ENCODE results near the gene FLCN.

Gene FLCN

DNA sequence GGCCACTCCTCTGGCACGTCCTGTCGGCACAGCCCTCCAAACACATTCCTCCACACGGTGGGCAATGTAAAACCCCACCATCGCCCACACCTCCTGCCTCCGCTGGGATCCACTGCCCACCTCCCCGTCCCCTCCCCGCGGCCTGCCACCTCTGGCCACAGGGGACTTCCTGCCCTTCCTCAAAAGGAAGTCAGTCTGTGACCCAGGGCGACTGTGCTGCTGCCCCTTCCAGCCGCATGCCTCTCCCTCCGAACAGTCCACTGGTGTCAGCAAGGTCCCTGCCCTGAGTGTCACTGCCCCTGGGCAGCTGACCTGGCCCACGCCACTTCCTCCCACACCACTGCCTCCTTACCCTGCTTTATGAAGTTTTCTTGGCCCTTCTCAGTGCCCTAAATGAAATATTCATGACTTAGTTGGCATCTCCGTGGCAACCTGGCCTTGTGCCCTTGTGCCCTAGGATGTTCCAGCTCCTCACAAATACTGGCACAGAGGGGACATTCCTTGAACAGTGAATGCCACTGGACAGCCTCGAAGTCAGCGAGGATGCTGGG lies 32.9 kb downstream of the FLCN start:
- H3K4me2 ChIP-seq (ENCODE audit: low read depth, low read length, poor library complexity, severe bottlenecking), result peak overlapping the region; percentile 55
- H4K20me1 ChIP-seq (ENCODE audit: low read depth, low read length), result no peaks in the 10 kb centered on the region

DNA sequence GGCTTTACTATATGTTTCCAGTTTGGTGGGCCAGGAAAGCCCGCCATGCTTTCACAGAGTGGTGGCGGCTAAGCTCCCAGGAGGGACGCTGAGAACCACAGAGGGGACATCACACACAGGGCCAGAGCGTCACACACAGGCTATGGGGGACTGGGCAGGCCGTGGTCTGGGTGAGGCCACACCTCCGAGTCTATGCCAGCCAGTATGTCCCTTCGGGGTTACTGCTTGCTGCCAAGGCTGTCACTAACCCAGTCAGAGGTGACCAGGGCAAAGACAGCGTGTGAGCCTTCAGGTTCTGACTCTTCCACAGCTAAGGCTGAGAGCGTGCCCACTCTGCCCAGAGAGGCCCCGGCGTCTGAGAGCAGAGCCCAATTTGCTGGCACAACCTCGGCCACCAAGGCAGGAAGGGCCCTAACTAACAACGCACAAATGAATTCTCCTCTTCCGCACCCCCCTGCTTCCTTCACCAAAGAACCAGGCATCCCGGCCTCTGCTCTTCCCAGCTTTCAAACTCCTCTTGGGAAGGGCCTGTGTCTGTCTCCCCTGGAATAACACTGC lies 33.7 kb downstream of the FLCN start:
- H3K27ac ChIP-seq (ENCODE audit: low read depth, low read length), result no peak overlapping the region
- no peaks in the 10 kb centered on the region for H3K36me3 ChIP-seq (ENCODE audit: low read length)
- H3K9ac ChIP-seq (ENCODE audit: low read length), result no peak overlapping the region
- H2AFZ ChIP-seq (ENCODE audit: low read depth, low read length, severe bottlenecking), result no peak overlapping the region
- peaks cover 16% of the 10 kb centered on the region; the same call in 1 of the 2 replicates for H3F3A ChIP-seq (ENCODE audit: insufficient read depth)
- no peaks in the 10 kb centered on the region for H4K20me1 ChIP-seq (ENCODE audit: low read depth, low read length)
- no peaks in the 10 kb centered on the region for H3K27me3 ChIP-seq (ENCODE audit: low read length)
- no peak overlapping the region for H3K4me2 ChIP-seq (ENCODE audit: low read depth, low read length, poor library complexity, severe bottlenecking)
- TF ChIP-seq, protein P1, sequence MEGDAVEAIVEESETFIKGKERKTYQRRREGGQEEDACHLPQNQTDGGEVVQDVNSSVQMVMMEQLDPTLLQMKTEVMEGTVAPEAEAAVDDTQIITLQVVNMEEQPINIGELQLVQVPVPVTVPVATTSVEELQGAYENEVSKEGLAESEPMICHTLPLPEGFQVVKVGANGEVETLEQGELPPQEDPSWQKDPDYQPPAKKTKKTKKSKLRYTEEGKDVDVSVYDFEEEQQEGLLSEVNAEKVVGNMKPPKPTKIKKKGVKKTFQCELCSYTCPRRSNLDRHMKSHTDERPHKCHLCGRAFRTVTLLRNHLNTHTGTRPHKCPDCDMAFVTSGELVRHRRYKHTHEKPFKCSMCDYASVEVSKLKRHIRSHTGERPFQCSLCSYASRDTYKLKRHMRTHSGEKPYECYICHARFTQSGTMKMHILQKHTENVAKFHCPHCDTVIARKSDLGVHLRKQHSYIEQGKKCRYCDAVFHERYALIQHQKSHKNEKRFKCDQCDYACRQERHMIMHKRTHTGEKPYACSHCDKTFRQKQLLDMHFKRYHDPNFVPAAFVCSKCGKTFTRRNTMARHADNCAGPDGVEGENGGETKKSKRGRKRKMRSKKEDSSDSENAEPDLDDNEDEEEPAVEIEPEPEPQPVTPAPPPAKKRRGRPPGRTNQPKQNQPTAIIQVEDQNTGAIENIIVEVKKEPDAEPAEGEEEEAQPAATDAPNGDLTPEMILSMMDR (IDR thresholded peaks at IDR 0.05; ENCODE audit: insufficient read depth, low read length, poor library complexity, severe bottlenecking), result no peak
- TF ChIP-seq EZH2phosphoT487 (conservative IDR thresholded peaks at IDR 0.05; ENCODE audit: low read length), result no peak
- no peaks in the 10 kb centered on the region for H3K9me2 ChIP-seq (replicated peaks; ENCODE audit: insufficient read depth, low read length)
- H3K79me2 ChIP-seq (ENCODE audit: insufficient read depth, low read length), result peaks cover 22% of the 10 kb centered on the region
- H3K9me3 ChIP-seq (ENCODE audit: insufficient read depth, low read length), result no peaks in the 10 kb centered on the region
- H3K4me3 ChIP-seq (ENCODE audit: insufficient read depth, low read length, poor library complexity, severe bottlenecking), result no peak overlapping the region

More for the DNA sequence above, 32.9 kb downstream of the FLCN start:
- Histone ChIP-seq H3K9ac (ENCODE audit: low read length) (peak overlapping the region; percentile 68), H3K4me3 (ENCODE audit: insufficient read depth, low read length, poor library complexity, severe bottlenecking) (no peak overlapping the region), H3K27me3 (ENCODE audit: low read length) (no peaks in the 10 kb centered on the region), H3K9me2 (replicated peaks; ENCODE audit: insufficient read depth, low read length) (no peaks in the 10 kb centered on the region), H2AFZ (ENCODE audit: low read depth, low read length, severe bottlenecking) (no peak overlapping the region), H3K36me3 (ENCODE audit: low read length) (no peaks in the 10 kb centered on the region), H3K79me2 (ENCODE audit: insufficient read depth, low read length) (peaks cover 22% of the 10 kb centered on the region), H3K27ac (ENCODE audit: low read depth, low read length) (no peak overlapping the region), H3F3A (ENCODE audit: insufficient read depth) (peaks cover 16% of the 10 kb centered on the region; the same call in 1 of the 2 replicates), H3K9me3 (ENCODE audit: insufficient read depth, low read length) (no peaks in the 10 kb centered on the region)
- TF ChIP-seq EZH2phosphoT487 (conservative IDR thresholded peaks at IDR 0.05; ENCODE audit: low read length), result no peak
- TF ChIP-seq, protein P1 (IDR thresholded peaks at IDR 0.05; ENCODE audit: insufficient read depth, low read length, poor library complexity, severe bottlenecking), result no peak

DNA sequence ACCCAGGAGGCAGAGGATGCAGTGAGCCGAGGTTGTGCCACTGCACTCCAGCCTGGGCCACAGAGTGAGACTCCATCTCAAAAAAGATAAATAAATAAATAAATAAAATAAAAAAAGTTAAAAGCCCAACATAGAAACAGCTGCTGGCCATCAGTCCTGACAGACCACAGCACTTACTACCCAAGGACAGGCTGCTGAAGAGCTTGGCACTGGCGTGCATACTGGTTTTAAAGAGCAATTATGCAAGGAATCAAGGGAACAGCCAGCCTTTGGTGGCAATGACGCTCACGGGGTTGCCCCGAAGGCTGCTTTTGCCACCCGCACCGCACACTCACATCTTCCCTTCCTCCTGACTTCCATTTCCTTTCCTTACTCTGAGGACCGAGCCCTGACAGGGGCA lies 35.1 kb downstream of the FLCN start:
- no peaks in the 10 kb centered on the region for H3K9me2 ChIP-seq (replicated peaks; ENCODE audit: insufficient read depth, low read length)
- H3K9ac ChIP-seq (ENCODE audit: low read length), result no peak overlapping the region
- peaks cover 22% of the 10 kb centered on the region for H3K79me2 ChIP-seq (ENCODE audit: insufficient read depth, low read length)

More for the DNA sequence above, 35.1 kb downstream of the FLCN start:
- Histone ChIP-seq H3K4me3 (ENCODE audit: insufficient read depth, low read length, poor library complexity, severe bottlenecking) (no peak overlapping the region), H3K9me3 (ENCODE audit: insufficient read depth, low read length) (no peaks in the 10 kb centered on the region), H3K27ac (ENCODE audit: low read depth, low read length) (no peak overlapping the region), H3K36me3 (ENCODE audit: low read length) (no peaks in the 10 kb centered on the region), H4K20me1 (ENCODE audit: low read depth, low read length) (no peaks in the 10 kb centered on the region), H3K4me2 (ENCODE audit: low read depth, low read length, poor library complexity, severe bottlenecking) (no peak overlapping the region), H3F3A (ENCODE audit: insufficient read depth) (peaks cover 3% of the 10 kb centered on the region; the same call in 1 of the 2 replicates), H2AFZ (ENCODE audit: low read depth, low read length, severe bottlenecking) (no peak overlapping the region), H3K27me3 (ENCODE audit: low read length) (no peaks in the 10 kb centered on the region)
- TF ChIP-seq, protein P1 (IDR thresholded peaks at IDR 0.05; ENCODE audit: insufficient read depth, low read length, poor library complexity, severe bottlenecking), result no peak
